ENCODE measurements around the gene NCOR2. TPM values are rescaled to one million over a fixed set of nuclear protein-coding genes. Genes with fewer than 3 reads are reported as not detected.

The NCOR2 gene
- total RNA-seq, 1 experiment from 2014 or later = 326 TPM

GRCh38 chr12:124570810-124571209 lies 3.4 kb upstream of the NCOR2 start:
- ATAC-seq (0 out of 2 replicates have a peak, but pooled peaks have one; percentile 1), DNase-seq (ENCODE audit: low spot score) (no peak)
- POLR2A ChIA-PET = interaction anchor here (0.5 kb wide), 1 partner anchor 42 kb away, joined by 13 read pairs; no protein-coding TSS in a partner anchor
- TF ChIP-seq FOXP4 (CRISPR knock-in tag; IDR thresholded peaks at IDR 0.05) (peak; percentile 67; the same call in 1 of the 2 replicates), GABPB1 (CRISPR knock-in tag; IDR thresholded peaks at IDR 0.05) (no peak)
- Mint-ChIP-seq H3K4me1 (peaks cover 46% of the 10 kb centered on the region), H3K27ac (peak overlapping the region; percentile 80), H3K27me3 (ENCODE audit: low read depth) (no peaks in the 10 kb centered on the region; the same call in 1 of the 2 replicates), H3K4me3 (no peak overlapping the region), H3K36me3 (no peaks in the 10 kb centered on the region), H3K9me3 (no peaks in the 10 kb centered on the region)
- CTCF ChIA-PET = interaction anchor here (0.6 to 2.0 kb wide), 3 partner anchors 58 to 201 kb away, joined by 3 to 15 read pairs (median 4); no protein-coding TSS in a partner anchor

- ATAC-seq = no peak
- ChIA-PET POLR2A (interaction anchor here (0.8 kb wide), 2 partner anchors 69 to 91 kb away, joined by 4 to 7 read pairs; no protein-coding TSS in a partner anchor), CTCF (interaction anchor here (0.7 to 2.0 kb wide), 12 partner anchors 18 to 424 kb away, joined by 3 to 15 read pairs (median 4); no protein-coding TSS in a partner anchor)
- Mint-ChIP-seq H3K4me3 (no peak overlapping the region; the same call in 1 of the 2 replicates), H3K36me3 (no peaks in the 10 kb centered on the region), H3K27me3 (ENCODE audit: low read depth) (no peaks in the 10 kb centered on the region), H3K9me3 (no peaks in the 10 kb centered on the region), H3K27ac (no peak overlapping the region), H3K4me1 (peaks cover 52% of the 10 kb centered on the region)
- DNase-seq (ENCODE audit: low spot score) = no peak
- TF ChIP-seq ATF2 (CRISPR knock-in tag; IDR thresholded peaks at IDR 0.05; ENCODE audit: borderline replicate concordance, low read depth) (no peak), NR2C2 (CRISPR knock-in tag; IDR thresholded peaks at IDR 0.05) (no peak), AR (CRISPR knock-in tag; IDR thresholded peaks at IDR 0.05) (no peak), ZBTB21 (CRISPR knock-in tag; IDR thresholded peaks at IDR 0.05; ENCODE audit: borderline replicate concordance) (no peak), AFF4 (CRISPR knock-in tag; IDR thresholded peaks at IDR 0.05; ENCODE audit: borderline replicate concordance) (no peak), FOXP4 (CRISPR knock-in tag; IDR thresholded peaks at IDR 0.05) (no peak), CREM (CRISPR knock-in tag; IDR thresholded peaks at IDR 0.05) (no peak), GTF2I (CRISPR knock-in tag; conservative IDR thresholded peaks at IDR 0.05) (peak; percentile 50; the same call in 1 of the 2 replicates), JUN (CRISPR knock-in tag; IDR thresholded peaks at IDR 0.05) (no peak), ESRRA (CRISPR knock-in tag; IDR thresholded peaks at IDR 0.05; ENCODE audit: borderline replicate concordance) (no peak), ZNF121 (CRISPR knock-in tag; IDR thresholded peaks at IDR 0.05) (peak; percentile 20; the same call in 1 of the 2 replicates), MYBL2 (CRISPR knock-in tag; IDR thresholded peaks at IDR 0.05) (no peak), ATF6 (CRISPR knock-in tag; IDR thresholded peaks at IDR 0.05) (no peak), MAX (CRISPR knock-in tag; IDR thresholded peaks at IDR 0.05) (0 out of 2 replicates have a peak, but pooled peaks have one; percentile 42)
Measured at GRCh38 chr12:124569375-124570148, 2.1 kb upstream of the NCOR2 start.

All from WTC11 (cell line).